Measurements from ENCODE around the gene ARHGEF18.
"Not testable (repeated sequence)": the region's sequence is repeated elsewhere in the genome, so short reads cannot be mapped to it uniquely, and the experiment has no call there.

ARHGEF18 gene

GRCh38 chr19:7348587-7349230 lies at the start of gene ARHGEF18:
TSS of gene ARHGEF18 (plus strand) at chr19:7348937. CDS start at chr19:7362891, 13,954 bp downstream.
- in situ Hi-C loops (cut with HindIII; ENCODE audit: low sequenced_read_pairs): no loop called here

- in situ Hi-C loops (cut with HindIII; ENCODE audit: low sequenced_read_pairs): no loop called here
These were observed 47.2 kb upstream of the ARHGEF18 start for GRCh38 chr19:7301525-7301924.

- in situ Hi-C loops (cut with HindIII; ENCODE audit: low sequenced_read_pairs): no loop called here
These were observed 45.3 kb upstream of the ARHGEF18 start for GRCh38 chr19:7303470-7303869.

GRCh38 chr19:7304200-7304599 lies 44.5 kb upstream of the ARHGEF18 start:
- in situ Hi-C loops (cut with HindIII; ENCODE audit: low sequenced_read_pairs): no loop called here

- in situ Hi-C loops (cut with HindIII; ENCODE audit: low sequenced_read_pairs): no loop called here
These were observed 41.0 kb upstream of the ARHGEF18 start for GRCh38 chr19:7307590-7308218.

GRCh38 chr19:7308327-7308726 lies 40.4 kb upstream of the ARHGEF18 start:
- in situ Hi-C loops (cut with HindIII; ENCODE audit: low sequenced_read_pairs): not testable (repeated sequence)

- in situ Hi-C loops (cut with HindIII; ENCODE audit: low sequenced_read_pairs): no loop called here
These were observed 36.8 kb upstream of the ARHGEF18 start for GRCh38 chr19:7311911-7312310.

GRCh38 chr19:7312816-7313215 lies 35.9 kb upstream of the ARHGEF18 start:
- in situ Hi-C loops (cut with HindIII; ENCODE audit: low sequenced_read_pairs): no loop called here

- in situ Hi-C loops (cut with HindIII; ENCODE audit: low sequenced_read_pairs): no loop called here
These were observed 30.6 kb upstream of the ARHGEF18 start for GRCh38 chr19:7318176-7318575.

GRCh38 chr19:7326105-7326877 lies 22.4 kb upstream of the ARHGEF18 start:
- in situ Hi-C loops (cut with HindIII; ENCODE audit: low sequenced_read_pairs): no loop called here

GRCh38 chr19:7327802-7328201 lies 20.9 kb upstream of the ARHGEF18 start:
- in situ Hi-C loops (cut with HindIII; ENCODE audit: low sequenced_read_pairs): no loop called here

GRCh38 chr19:7328647-7329046 lies 20.1 kb upstream of the ARHGEF18 start:
- in situ Hi-C loops (cut with HindIII; ENCODE audit: low sequenced_read_pairs): no loop called here

GRCh38 chr19:7331446-7331845 lies 17.3 kb upstream of the ARHGEF18 start:
- in situ Hi-C loops (cut with HindIII; ENCODE audit: low sequenced_read_pairs): loop anchor here (10.0 kb wide), 1 partner anchor 657 kb away; the partner anchor contains the start of gene TNFSF14

GRCh38 chr19:7333198-7334118 lies 15.3 kb upstream of the ARHGEF18 start:
- in situ Hi-C loops (cut with HindIII; ENCODE audit: low sequenced_read_pairs): loop anchor here (10.0 kb wide), 1 partner anchor 659 kb away; the partner anchor contains the start of gene TNFSF14

GRCh38 chr19:7336321-7336973 lies 12.3 kb upstream of the ARHGEF18 start:
- in situ Hi-C loops (cut with HindIII; ENCODE audit: low sequenced_read_pairs): loop anchor here (10.0 kb wide), 1 partner anchor 662 kb away; the partner anchor contains the start of gene TNFSF14

- in situ Hi-C loops (cut with HindIII; ENCODE audit: low sequenced_read_pairs): loop anchor here (10.0 kb wide), 1 partner anchor 663 kb away; the partner anchor contains the start of gene TNFSF14
These were observed 11.2 kb upstream of the ARHGEF18 start for GRCh38 chr19:7337380-7338194.

- in situ Hi-C loops (cut with HindIII; ENCODE audit: low sequenced_read_pairs): no loop called here
These were observed 7.5 kb upstream of the ARHGEF18 start for GRCh38 chr19:7340959-7341837.

GRCh38 chr19:7342143-7342542 lies 6.6 kb upstream of the ARHGEF18 start:
- in situ Hi-C loops (cut with HindIII; ENCODE audit: low sequenced_read_pairs): no loop called here
